ENCODE results near the gene RPL35.
"Not testable (repeated sequence)": the region's sequence is repeated elsewhere in the genome, so short reads cannot be mapped to it uniquely, and the experiment has no call there.

Gene RPL35

DNA sequence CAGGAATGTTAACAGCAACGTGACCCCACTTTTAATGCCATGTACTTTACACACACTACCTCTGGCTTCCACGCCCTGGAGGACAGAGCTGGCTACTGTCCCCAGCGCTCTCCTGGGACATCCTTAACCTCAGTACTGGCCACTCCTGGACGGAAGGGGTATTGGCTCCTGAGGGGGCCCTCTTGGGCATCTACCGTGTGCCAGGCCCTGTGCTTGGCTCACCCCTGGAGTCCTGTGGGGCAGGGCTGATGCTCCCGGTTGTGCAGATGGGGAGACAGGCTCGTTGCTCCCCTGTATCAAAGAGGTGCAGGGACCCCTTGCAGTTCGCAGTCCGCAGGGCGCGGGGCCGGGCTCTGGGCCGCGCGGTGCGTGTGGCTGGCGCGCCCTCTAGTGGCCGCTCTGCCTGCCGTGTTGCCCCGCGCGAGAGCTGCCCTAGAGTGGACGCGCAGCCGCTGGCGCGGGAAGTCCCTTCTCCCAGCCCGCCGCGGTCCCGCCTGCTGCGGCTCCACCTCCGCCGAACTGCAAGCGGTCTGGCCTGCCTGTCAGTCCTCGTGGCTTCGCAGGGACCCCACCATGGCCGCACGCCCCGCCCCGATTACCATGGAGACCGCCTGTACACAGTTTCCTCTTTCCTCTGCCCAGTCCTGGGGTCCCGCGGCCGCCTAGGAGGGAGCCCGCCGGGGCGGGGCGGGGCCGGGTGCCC, 8.8 kb downstream of the RPL35 start, which contains the start of gene WDR38:
Gene WDR38, plus strand, starts transcription at position 632 of the 703 bp plus-strand sequence. CDS start 72 bp downstream, outside the sequence.
- peak; percentile 54 to 63 for DNase-seq (ENCODE audit: low read depth in 1 of 2, low spot score in 1 of 2)

DNA sequence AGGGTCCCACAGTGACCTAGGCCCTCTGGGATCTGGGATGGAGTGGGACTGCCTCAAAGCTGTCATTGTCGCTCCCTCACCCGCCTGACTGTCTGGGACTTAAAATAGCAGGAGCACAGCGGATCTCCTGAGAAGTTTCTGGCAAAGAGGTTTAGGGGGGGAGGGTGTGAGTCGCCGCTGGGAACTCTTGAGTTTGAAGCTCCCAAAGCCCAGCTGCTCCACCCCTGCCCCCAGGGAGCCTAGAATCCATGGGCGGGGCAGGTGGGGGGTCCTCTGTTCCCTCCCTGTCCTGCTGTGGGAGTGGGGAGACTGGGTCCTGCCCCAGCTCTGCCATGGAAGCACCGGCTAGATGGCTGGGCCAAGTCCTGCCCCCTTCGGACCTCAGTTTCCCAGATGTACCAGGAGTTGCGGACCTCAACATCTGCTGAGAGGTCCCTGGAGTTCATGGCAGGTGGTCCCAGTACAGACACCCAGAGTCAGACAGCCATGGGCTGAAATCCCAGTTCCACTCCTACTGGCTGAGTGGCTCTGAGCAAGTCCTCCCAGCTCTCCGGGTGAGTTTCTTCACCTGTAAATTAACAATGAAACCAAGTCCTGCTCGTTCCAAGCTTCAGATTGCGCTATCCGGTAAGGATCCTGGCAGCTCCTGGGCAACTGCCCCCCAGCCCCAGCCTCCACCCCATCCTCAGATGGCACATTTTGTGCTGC, 9.5 kb downstream of the RPL35 start:
- DNase-seq (ENCODE audit: low read depth in 1 of 2, low spot score in 1 of 2) = no peak

DNA sequence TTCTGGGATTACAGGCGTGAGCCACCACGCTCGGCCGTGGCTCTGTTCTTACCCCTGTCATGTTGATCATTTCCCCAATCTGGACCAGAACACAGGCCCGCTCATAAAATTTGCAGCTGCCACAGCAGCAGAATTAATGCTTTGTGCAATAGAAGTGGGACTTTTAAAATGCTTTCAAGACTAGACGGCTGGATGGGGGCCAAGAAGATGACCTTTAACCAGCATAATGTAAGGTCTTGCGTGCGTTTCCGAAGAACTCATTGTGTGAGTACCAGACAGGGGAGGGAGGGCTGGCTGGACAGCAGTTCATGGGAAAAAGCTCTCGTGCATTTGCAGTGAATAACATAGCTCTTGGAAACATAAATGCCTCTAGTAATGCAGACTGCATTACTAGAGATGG, 12.0 kb downstream of the RPL35 start:
- no peak for DNase-seq (ENCODE audit: low read depth in 1 of 2, low spot score in 1 of 2)

DNA sequence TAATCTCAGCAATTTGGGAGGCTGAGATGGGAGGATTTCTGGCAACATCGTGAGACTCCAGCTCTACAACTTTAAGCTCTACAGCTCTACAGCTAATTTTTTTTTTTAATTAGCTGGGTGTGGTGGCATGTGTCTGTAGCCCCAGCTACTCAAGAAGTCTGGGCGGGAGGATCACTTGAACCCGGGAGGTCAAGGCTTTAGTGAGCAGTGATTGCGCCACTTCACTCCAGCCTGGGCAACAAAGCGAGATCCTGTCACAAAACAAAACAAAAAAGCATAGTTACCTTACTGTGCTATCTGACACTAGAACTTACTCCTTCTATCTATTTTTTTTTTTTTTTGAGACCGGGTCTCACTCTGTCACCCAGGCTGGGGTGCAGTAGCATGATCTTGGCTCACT, 14.8 kb downstream of the RPL35 start:
- no peak for DNase-seq (ENCODE audit: low read depth in 1 of 2, low spot score in 1 of 2)

DNA sequence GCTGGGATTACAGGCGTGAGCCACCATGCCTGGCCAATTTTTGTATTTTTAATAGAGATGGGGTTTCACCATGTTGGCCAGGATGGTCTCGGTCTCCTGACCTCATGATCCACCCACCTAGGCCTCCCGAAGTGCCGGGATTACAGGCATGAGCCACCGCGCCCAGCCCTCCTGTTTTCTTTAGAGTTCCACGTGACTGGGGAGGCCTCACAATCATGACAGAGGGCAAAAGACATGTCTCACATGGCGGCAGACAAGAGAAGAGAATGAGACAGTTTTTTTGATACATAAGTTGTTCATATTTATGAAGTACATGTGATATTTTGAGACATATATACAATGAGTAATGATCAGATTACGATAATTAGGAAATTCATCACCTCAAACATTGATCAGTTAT, 15.3 kb downstream of the RPL35 start:
- DNase-seq (ENCODE audit: low read depth in 1 of 2, low spot score in 1 of 2) = not testable (repeated sequence)

DNA sequence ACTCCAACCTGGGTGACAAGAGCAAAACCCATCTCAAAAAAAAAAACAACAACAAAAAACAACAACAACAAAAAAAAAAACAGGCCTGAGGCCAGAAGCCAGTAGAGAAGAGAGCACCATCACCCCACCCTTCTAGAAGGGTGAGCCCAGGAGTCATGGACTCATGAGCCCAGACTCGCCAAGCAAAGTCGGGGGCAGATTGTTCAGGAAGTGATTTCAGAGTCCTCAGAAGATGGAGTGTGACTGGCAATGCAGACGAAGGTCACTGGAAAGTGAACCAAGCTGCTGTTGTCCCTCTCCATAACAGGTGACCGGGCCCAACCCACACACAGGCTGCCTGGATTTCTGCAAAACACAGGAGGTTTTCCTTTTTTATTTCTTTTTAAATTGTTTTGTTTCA, 17.5 kb downstream of the RPL35 start:
- no peak for DNase-seq (ENCODE audit: low read depth in 1 of 2, low spot score in 1 of 2)

DNA sequence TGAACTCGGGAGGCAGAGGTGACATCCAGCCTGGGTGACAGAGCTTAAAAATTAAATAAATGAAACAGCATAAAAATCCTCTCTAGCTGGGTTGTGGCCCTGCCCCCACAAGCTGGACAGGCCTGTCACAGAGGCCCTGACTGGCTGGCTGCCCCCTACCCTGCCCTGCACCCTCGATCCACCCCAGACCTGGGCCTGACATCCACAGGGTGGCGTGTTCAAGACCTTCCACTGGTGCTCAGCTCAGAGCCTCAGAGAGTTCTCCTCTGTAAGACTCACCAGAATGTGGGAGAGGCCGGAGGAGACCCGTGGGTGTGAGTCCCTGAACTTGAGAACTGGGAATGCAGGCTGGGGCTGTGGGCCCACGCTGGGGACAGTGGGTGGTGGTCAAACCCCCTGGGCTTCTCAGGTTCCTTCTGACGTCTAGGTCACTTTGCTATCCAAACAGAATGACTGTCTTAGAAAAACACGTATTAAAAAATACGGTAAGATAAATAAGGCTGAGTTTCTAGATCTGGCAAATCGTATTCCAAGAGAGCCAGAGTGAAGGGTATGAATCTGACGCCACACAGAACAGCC, 18.2 kb downstream of the RPL35 start:
- no peak for DNase-seq (ENCODE audit: low read depth in 1 of 2, low spot score in 1 of 2)

DNA sequence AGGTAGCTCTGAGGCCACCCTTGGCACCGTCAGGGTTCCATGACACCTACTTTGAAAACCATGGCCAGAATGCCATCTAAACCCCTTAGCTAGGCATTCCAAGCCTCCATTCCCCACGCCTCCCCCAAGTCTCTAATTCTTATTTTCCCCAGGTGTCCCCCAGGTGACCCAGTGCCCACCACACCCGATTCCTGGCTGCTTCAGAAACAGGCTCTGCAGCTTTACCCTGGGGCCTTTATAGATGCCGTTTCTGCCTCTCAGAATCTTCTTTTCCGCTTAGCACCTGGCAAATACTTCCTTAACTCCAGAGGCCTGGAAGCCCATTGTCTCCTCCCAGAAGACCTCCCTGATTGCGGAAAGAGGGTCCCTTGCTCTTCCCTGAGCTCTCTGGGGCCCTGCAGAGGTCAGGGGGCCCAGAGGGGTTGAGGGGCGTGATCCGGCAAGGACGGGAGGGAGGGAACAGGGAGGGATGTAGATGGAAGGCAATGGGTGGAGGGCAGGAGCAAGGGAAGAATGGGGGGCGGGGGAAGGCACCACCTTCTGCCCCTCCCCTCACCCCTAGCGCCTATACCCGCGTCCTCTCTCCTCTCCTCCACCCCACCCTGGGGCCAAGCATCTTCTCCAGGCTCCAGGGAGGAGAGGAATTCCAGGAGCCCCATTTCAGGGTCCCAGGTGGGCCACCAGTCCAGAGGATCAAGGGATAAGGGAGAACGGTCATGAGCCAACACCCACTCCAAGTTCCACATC, 20.5 kb downstream of the RPL35 start:
- no peak for DNase-seq (ENCODE audit: low read depth in 1 of 2, low spot score in 1 of 2)

DNA sequence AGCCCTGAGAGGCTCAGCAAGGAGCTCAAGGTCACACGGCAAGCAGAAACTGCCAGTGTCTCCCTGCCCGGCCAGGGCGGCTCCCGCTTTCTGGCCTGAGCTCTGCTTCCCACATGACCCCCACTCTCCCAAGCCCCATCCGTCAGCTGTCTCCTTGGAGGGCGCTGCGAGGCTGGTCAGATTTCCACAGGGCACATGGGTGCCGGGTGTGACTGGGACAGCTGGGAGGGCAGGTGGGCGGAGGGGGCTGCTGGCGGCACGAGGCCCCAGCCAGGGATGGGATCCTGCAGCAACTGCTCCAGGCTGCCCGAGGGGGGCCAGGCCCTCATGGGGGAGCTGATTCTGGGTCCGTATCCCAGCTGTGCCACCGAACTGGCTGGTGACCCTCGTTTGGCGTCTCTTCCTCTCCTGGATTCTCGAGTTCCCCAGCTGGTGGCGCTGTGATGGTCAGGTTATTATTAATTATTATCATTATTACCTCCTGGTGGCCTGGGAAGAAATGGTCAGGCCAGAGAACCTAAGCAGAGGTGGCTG, 21.4 kb downstream of the RPL35 start:
- DNase-seq (ENCODE audit: low read depth in 1 of 2, low spot score in 1 of 2) = no peak

DNA sequence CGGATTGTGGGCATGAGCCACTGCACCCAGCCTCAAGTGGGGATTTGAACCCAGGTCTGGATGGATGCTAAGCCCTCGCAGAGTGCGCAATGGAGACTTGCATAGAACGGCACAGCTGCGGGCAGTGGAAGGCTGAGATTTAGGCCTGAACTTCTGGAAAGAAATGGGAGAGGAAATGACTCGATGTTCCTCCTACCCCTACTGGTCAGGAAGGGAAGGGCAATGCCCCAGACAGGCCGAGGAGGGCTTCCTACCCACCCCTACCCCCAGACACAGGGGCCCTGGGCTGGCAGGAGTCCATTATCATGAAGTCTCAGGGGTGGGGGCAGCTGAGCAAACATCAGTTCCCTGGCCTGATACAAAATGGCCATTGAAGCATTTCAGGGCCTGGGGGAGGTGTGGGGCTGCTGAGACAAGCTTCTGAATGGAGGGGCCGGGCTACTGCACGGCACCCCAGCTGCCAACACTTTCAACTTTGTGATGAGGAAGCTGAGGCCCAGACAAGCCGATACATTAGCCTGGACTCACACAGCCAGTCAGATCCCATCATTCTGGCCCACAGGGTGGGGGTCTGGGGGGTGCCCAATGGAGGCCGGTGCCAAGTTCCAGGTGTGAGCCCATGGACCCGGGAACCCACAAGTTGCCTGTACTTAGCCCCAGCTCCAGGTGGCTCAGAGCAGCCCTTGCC, 22.0 kb downstream of the RPL35 start:
- DNase-seq (ENCODE audit: low read depth in 1 of 2, low spot score in 1 of 2) = no peak

DNA sequence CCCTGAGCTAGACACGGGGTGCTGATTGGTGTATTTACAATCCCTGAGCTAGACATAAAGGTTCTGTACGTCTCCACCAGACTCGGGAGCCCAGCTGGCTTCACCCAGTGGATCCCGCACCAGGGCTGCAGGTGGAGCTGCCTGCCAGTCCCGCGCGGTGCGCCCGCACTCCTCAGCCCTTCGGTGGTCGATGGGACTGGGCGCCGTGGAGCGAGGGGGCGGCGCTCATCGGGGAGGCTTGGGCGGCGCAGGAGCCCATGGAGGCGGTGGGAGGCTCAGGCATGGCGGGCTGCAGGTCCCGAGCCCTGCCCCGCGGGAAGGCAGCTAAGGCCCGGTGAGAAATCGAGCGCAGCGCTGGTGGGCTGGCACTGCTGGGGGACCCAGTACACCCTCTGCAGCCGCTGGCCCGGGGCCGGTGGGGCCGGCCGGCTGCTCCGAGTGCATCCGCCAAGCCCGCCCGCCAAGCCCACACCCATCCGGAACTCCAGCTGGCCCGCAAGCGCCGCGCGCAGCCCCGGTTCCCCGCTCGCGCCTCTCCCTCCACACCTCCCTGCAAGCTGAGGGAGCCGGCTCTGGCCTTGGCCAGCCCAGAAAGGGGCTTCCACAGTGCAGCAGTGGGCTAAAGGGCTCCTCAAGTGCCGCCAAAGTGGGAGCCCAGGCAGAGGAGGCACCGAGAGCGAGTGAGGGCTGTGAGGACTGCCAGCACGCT, 23.0 kb downstream of the RPL35 start:
- not testable (repeated sequence) for DNase-seq (ENCODE audit: low read depth in 1 of 2, low spot score in 1 of 2)

DNA sequence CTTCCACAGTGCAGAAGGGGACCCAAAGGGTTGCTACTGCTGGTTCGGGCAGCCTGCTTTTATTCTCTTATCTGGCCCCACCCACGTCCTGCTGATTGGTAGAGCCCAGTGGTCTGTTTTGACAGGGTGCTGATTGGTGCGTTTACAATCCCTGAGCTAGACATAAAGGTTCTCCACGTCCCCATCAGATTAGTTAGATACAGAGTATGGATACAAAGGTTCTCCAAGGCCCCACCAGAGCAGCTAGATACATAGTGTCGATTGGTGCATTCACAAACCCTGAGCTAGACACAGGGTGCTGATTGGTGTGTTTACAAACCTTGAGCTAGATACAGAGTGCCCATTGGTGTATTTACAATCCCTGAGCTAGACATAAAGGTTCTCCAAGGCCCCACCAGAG, 23.6 kb downstream of the RPL35 start:
- DNase-seq (ENCODE audit: low read depth in 1 of 2, low spot score in 1 of 2) = not testable (repeated sequence)

DNA sequence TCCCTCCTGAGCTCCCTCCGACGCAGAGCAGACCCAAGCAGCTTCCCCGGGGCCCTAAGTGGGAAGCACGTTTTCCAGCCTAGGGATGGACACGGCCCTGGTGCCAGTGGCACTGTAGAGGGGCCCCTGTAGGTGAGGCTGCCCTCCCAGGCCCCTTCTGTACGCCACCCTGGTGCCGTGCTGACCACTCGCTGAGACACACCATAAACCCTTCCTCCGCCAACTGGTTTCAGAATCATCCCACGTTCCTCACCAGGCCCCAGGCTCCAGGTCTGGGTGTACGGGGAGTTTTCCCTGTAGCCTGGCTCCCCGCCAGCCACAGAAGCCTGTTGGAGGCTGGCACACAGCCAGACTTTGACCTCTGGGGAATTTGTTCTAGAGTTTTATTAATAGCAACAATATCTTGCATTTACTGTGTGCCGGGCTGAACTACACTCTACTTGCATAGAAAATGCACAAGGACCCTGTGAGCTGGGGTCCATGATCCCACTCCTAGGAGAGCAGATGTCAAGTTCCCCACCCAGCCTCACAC, 26.7 kb downstream of the RPL35 start:
- no peak for DNase-seq (ENCODE audit: low read depth in 1 of 2, low spot score in 1 of 2)

DNA sequence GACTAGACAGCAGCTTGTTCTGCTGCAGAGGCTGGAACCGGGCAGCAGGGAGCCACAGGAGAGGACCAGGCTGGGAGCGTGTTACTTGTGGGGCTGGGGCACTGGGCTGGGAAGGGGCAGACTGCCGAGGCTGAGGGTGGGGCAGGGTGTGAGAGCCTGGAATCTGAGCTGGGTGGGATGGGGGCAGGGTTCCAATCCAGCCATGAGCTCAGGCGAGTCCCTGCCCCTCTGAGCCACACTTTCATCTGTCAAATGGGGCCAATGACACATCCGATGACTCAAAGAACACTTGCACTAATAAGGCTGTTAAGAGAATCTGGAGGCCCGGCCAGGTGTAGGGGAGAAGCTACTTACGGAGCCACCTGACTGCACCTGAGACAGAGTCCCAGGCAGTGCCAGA, 27.2 kb downstream of the RPL35 start:
- no peak for DNase-seq (ENCODE audit: low read depth in 1 of 2, low spot score in 1 of 2)

DNA sequence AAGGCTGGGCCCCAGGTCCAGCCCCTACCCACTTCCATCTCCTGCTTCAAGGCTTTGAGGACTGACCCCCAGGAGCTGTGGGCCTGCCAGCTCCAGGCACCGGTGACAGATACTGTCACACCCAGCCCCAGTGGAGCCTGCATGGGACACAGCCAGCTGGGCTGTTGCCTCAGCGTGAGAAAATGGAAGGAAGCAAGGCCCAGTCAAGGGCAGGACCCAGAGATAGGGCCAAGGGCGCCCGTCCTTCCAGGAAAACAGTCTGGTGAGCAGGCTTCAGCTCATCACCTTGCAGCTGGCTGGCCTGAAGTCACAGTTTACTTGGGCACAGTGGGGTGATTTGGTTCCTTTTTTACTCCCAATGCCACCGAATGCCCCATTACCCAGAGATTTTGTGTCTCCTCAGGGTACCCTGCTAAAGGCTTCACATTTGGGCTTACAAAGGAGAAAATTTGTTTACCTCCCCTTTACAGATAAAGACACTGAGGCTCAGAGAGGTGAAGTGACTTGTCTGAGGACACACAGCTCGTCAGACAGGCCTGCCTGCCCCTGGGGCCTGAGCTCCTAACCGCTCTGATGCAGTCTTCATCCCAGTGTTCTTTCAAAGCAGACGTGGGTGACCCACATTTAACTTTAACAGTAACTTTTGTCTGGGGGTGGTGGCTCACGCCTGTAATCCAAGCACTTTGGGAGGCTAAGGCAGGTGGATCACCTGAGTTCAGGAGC, 30.0 kb downstream of the RPL35 start:
- DNase-seq (ENCODE audit: low read depth in 1 of 2, low spot score in 1 of 2) = no peak

DNA sequence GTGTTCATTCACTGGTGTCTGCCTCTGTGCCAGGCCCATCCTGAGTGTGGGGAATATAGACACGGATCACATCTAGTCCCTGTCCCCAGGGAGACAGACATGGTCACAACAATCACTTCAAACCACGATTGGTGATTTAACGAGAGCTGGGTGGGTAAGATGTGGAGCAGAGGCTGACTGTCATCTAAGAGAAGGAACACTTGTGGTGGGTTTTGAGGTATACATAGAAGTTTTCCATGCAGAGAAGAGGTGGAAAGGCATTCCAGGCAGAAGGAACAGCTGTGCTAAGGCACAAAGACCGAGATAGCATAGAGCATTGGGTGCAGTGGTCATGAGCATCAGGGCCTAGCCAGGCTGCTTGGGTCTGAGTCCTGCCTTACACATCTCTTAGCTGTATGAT, 31.2 kb downstream of the RPL35 start:
- no peak for DNase-seq (ENCODE audit: low read depth in 1 of 2, low spot score in 1 of 2)

DNA sequence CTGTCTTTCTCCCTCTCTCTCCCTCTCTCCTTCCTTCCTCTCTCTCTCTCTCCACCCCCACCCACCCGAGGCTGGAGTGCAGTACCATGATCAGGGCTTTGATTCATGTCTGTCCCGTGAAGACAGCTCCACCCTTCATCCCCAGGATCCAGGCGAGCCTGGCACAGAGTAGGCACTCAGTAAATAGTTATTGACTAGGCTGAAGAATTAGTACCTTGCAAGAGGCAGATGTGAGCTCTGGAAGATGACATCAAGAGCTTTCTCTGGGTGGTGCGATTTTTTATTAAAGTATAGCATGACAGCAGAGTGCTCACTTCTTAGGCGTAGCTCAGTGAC, 32.5 kb downstream of the RPL35 start:
- DNase-seq (ENCODE audit: low read depth in 1 of 2, low spot score in 1 of 2) = no peak

DNA sequence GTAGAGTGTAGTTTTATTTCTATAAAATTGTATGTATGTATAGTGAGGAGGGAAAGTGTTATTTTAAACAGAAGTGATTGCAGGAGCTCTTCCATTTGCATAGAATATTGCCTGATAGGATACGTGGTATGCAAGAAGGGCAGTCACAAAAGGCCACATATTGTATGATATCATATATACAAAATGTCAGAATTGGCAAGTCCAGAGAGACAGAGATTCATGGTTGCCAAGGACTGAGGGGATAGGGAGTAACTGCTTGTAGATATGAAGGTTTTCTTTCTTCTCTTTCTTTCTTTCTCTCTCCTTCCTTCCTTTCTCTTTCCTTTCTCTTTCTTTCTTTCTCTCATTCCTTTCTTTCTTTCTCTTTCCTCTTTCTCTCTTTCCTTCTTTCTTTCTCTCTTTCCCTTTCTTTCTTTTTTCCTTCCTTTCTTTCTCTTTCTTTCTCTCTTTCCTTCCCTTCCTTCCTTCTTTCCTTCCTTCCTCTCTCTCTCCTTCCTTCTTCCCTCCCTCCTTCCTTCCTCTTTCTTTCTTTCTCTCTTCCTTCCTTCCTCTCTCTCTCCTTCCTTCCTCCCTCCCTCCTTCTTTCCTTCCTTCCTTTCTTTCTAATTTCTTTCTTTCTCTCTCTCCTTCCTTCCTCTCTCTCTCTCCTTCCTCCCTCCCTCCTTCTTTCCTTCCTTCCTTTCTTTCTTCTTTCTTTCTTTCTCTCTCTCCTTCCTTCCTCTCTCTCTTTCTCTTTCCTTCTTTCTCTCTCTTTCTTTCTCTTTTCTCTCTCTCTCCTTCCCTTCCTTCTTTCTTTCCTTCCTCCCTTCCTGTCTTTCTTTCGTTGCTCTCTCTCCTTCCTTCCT, 33.0 kb downstream of the RPL35 start:
- DNase-seq (ENCODE audit: low read depth in 1 of 2, low spot score in 1 of 2) = no peak
